ENCODE data around the gene COL20A1. TPM values are rescaled to one million over a fixed set of nuclear protein-coding genes. Genes with fewer than 3 reads are reported as not detected.
"Not testable (repeated sequence)": the region's sequence is repeated elsewhere in the genome, so short reads cannot be mapped to it uniquely, and the experiment has no call there.

COL20A1 gene
- 3.1 and 3.4 TPM in 2 replicates for total RNA-seq (2014; rRNA removed; shearing (Covaris generic); ENCODE audit: low replicate concordance)

GRCh38 chr20:63292904-63293303, at the start of gene COL20A1:
TSS of gene COL20A1 (plus strand) at chr20:63293186. CDS start at chr20:63295108, 1,922 bp downstream.
- no peak within 1 kb of the TSS for H3K27ac ChIP-seq (ENCODE audit: low read length)
- peaks cover 12% of the 10 kb centered on the region; the same call in 1 of the 2 replicates for H4K20me1 ChIP-seq (ENCODE audit: insufficient read depth, low read depth, low read length)
- H3K9me3 ChIP-seq (ENCODE audit: low read length): no peaks in the 10 kb centered on the region
- H3K36me3 ChIP-seq (ENCODE audit: insufficient read depth, low read length): no peaks in the 10 kb centered on the region
- no peak within 1 kb of the TSS for H3K9ac ChIP-seq (ENCODE audit: low read length)
- no peaks in the 10 kb centered on the region for H3K27me3 ChIP-seq (ENCODE audit: low read length)
- H3K79me2 ChIP-seq (ENCODE audit: low read length): no peaks in the 10 kb centered on the region
- no peak within 1 kb of the TSS for H3K4me3 ChIP-seq (ENCODE audit: low read length)
- H3K4me1 ChIP-seq (ENCODE audit: low read length): peaks cover 27% of the 10 kb centered on the region
- DNase-seq: no peak
- no peak within 1 kb of the TSS for H3K4me2 ChIP-seq (ENCODE audit: low read depth, low read length, poor library complexity, severe bottlenecking)
- H2AFZ ChIP-seq (ENCODE audit: low read length): no peak within 1 kb of the TSS
- H3K9me2 ChIP-seq (replicated peaks; ENCODE audit: insufficient read depth, low read length): no peaks in the 10 kb centered on the region

- Histone ChIP-seq H3K79me2 (ENCODE audit: low read length) (no peaks in the 10 kb centered on the region), H3K4me2 (ENCODE audit: low read depth, low read length, poor library complexity, severe bottlenecking) (no peak overlapping the region), H3K4me1 (ENCODE audit: low read length) (peaks cover under 1% of the 10 kb centered on the region; the same call in 1 of the 2 replicates), H3K9ac (ENCODE audit: low read length) (no peak overlapping the region), H3K9me2 (replicated peaks; ENCODE audit: insufficient read depth, low read length) (no peaks in the 10 kb centered on the region), H3K27ac (ENCODE audit: low read length) (no peak overlapping the region), H3K9me3 (ENCODE audit: low read length) (no peaks in the 10 kb centered on the region), H3K4me3 (ENCODE audit: low read length) (no peak overlapping the region), H3K36me3 (ENCODE audit: insufficient read depth, low read length) (no peaks in the 10 kb centered on the region), H2AFZ (ENCODE audit: low read length) (no peak overlapping the region), H3K27me3 (ENCODE audit: low read length) (no peaks in the 10 kb centered on the region), H4K20me1 (ENCODE audit: insufficient read depth, low read depth, low read length) (no peaks in the 10 kb centered on the region)
- no peak for DNase-seq
Measured at GRCh38 chr20:63243604-63244247, 49.3 kb upstream of the COL20A1 start.

- no peaks in the 10 kb centered on the region for H3K9me3 ChIP-seq (ENCODE audit: low read length)
- H2AFZ ChIP-seq (ENCODE audit: low read length): no peak overlapping the region
- H3K4me3 ChIP-seq (ENCODE audit: low read length): no peak overlapping the region
- H3K9me2 ChIP-seq (replicated peaks; ENCODE audit: insufficient read depth, low read length): no peaks in the 10 kb centered on the region
- H3K4me2 ChIP-seq (ENCODE audit: low read depth, low read length, poor library complexity, severe bottlenecking): no peak overlapping the region
- no peaks in the 10 kb centered on the region for H3K79me2 ChIP-seq (ENCODE audit: low read length)
- no peaks in the 10 kb centered on the region for H3K36me3 ChIP-seq (ENCODE audit: insufficient read depth, low read length)
- H3K9ac ChIP-seq (ENCODE audit: low read length): no peak overlapping the region
- DNase-seq: no peak
- no peaks in the 10 kb centered on the region for H3K4me1 ChIP-seq (ENCODE audit: low read length)
- no peaks in the 10 kb centered on the region for H3K27me3 ChIP-seq (ENCODE audit: low read length)
- no peak overlapping the region for H3K27ac ChIP-seq (ENCODE audit: low read length)
- no peaks in the 10 kb centered on the region for H4K20me1 ChIP-seq (ENCODE audit: insufficient read depth, low read depth, low read length)
Measured at GRCh38 chr20:63244468-63244867, 48.5 kb upstream of the COL20A1 start.

GRCh38 chr20:63246490-63247288, 46.3 kb upstream of the COL20A1 start:
- no peaks in the 10 kb centered on the region for H3K9me3 ChIP-seq (ENCODE audit: low read length)
- no peak overlapping the region for H3K27ac ChIP-seq (ENCODE audit: low read length)
- H3K9me2 ChIP-seq (replicated peaks; ENCODE audit: insufficient read depth, low read length): no peaks in the 10 kb centered on the region
- no peak for DNase-seq
- no peak overlapping the region for H2AFZ ChIP-seq (ENCODE audit: low read length)
- H3K79me2 ChIP-seq (ENCODE audit: low read length): no peaks in the 10 kb centered on the region
- no peak overlapping the region for H3K9ac ChIP-seq (ENCODE audit: low read length)
- no peak overlapping the region for H3K4me3 ChIP-seq (ENCODE audit: low read length)
- no peak overlapping the region for H3K4me2 ChIP-seq (ENCODE audit: low read depth, low read length, poor library complexity, severe bottlenecking)
- no peaks in the 10 kb centered on the region for H3K4me1 ChIP-seq (ENCODE audit: low read length)
- no peaks in the 10 kb centered on the region for H3K27me3 ChIP-seq (ENCODE audit: low read length)
- H3K36me3 ChIP-seq (ENCODE audit: insufficient read depth, low read length): no peaks in the 10 kb centered on the region
- no peaks in the 10 kb centered on the region for H4K20me1 ChIP-seq (ENCODE audit: insufficient read depth, low read depth, low read length)

GRCh38 chr20:63247671-63248228, 45.2 kb upstream of the COL20A1 start:
- Histone ChIP-seq H3K27me3 (ENCODE audit: low read length) (no peaks in the 10 kb centered on the region), H3K4me1 (ENCODE audit: low read length) (no peaks in the 10 kb centered on the region), H3K36me3 (ENCODE audit: insufficient read depth, low read length) (no peaks in the 10 kb centered on the region)

DNA sequence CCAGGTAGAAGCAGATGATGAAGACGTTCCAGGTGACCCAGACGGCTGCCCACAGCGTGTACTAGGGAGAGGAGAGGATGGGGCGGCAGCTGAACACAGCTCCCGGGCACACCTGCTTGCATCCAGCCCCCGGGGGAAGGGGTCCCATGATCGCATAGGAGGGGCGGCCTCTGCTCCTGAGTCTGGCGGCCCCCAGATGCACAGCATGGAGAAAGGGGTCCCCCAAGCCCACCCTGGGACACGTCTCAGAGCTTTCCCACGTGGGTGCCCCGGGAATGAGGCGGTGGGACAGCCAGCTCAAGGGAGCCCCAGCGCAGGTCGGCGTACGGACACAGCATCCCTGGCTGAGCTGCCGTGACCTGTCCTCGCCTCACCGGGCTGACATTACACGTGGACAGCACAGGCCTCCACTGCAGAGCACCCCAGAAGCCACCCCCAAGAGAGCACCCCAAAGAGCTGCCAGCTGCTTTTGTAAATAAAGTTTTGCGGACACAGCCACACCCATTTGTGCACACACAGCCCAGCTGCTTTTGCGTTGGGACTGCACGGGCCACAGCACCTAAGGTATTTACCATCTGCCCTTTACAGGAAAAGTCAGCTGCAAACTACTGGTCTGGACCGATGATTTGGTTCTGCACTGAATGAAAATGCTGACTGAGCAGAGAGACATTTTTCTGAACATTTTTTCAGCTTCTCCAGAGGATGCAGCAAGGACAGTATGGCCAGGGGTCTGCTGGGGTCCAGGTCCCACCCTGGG, 44.0 kb upstream of the COL20A1 start:
- DNase-seq: no peak
- no peaks in the 10 kb centered on the region for H3K4me1 ChIP-seq (ENCODE audit: low read length)
- no peak overlapping the region for H3K4me3 ChIP-seq (ENCODE audit: low read length)
- no peak overlapping the region for H3K4me2 ChIP-seq (ENCODE audit: low read depth, low read length, poor library complexity, severe bottlenecking)
- H3K9ac ChIP-seq (ENCODE audit: low read length): no peak overlapping the region
- H3K27me3 ChIP-seq (ENCODE audit: low read length): no peaks in the 10 kb centered on the region
- H3K27ac ChIP-seq (ENCODE audit: low read length): no peak overlapping the region
- H3K9me2 ChIP-seq (replicated peaks; ENCODE audit: insufficient read depth, low read length): no peaks in the 10 kb centered on the region
- H3K36me3 ChIP-seq (ENCODE audit: insufficient read depth, low read length): no peaks in the 10 kb centered on the region
- no peaks in the 10 kb centered on the region for H3K9me3 ChIP-seq (ENCODE audit: low read length)
- H3K79me2 ChIP-seq (ENCODE audit: low read length): no peaks in the 10 kb centered on the region
- no peaks in the 10 kb centered on the region for H4K20me1 ChIP-seq (ENCODE audit: insufficient read depth, low read depth, low read length)
- no peak overlapping the region for H2AFZ ChIP-seq (ENCODE audit: low read length)

More at GRCh38 chr20:63247671-63248228, 45.2 kb upstream of the COL20A1 start:
- no peak for DNase-seq
- Histone ChIP-seq H3K9ac (ENCODE audit: low read length) (no peak overlapping the region), H3K4me2 (ENCODE audit: low read depth, low read length, poor library complexity, severe bottlenecking) (no peak overlapping the region), H3K79me2 (ENCODE audit: low read length) (no peaks in the 10 kb centered on the region), H3K9me3 (ENCODE audit: low read length) (no peaks in the 10 kb centered on the region), H3K4me3 (ENCODE audit: low read length) (no peak overlapping the region), H2AFZ (ENCODE audit: low read length) (no peak overlapping the region), H3K9me2 (replicated peaks; ENCODE audit: insufficient read depth, low read length) (no peaks in the 10 kb centered on the region), H4K20me1 (ENCODE audit: insufficient read depth, low read depth, low read length) (no peaks in the 10 kb centered on the region), H3K27ac (ENCODE audit: low read length) (no peak overlapping the region)

- no peaks in the 10 kb centered on the region for H3K4me1 ChIP-seq (ENCODE audit: low read length)
- H3K79me2 ChIP-seq (ENCODE audit: low read length): no peaks in the 10 kb centered on the region
- H3K9ac ChIP-seq (ENCODE audit: low read length): no peak overlapping the region
- no peak for DNase-seq
- H3K36me3 ChIP-seq (ENCODE audit: insufficient read depth, low read length): no peaks in the 10 kb centered on the region
- no peaks in the 10 kb centered on the region for H4K20me1 ChIP-seq (ENCODE audit: insufficient read depth, low read depth, low read length)
- no peaks in the 10 kb centered on the region for H3K9me2 ChIP-seq (replicated peaks; ENCODE audit: insufficient read depth, low read length)
- no peaks in the 10 kb centered on the region for H3K27me3 ChIP-seq (ENCODE audit: low read length)
- no peaks in the 10 kb centered on the region for H3K9me3 ChIP-seq (ENCODE audit: low read length)
- no peak overlapping the region for H2AFZ ChIP-seq (ENCODE audit: low read length)
- H3K4me2 ChIP-seq (ENCODE audit: low read depth, low read length, poor library complexity, severe bottlenecking): no peak overlapping the region
- no peak overlapping the region for H3K27ac ChIP-seq (ENCODE audit: low read length)
- no peak overlapping the region for H3K4me3 ChIP-seq (ENCODE audit: low read length)
Measured at GRCh38 chr20:63249891-63250290, 43.1 kb upstream of the COL20A1 start.

DNA sequence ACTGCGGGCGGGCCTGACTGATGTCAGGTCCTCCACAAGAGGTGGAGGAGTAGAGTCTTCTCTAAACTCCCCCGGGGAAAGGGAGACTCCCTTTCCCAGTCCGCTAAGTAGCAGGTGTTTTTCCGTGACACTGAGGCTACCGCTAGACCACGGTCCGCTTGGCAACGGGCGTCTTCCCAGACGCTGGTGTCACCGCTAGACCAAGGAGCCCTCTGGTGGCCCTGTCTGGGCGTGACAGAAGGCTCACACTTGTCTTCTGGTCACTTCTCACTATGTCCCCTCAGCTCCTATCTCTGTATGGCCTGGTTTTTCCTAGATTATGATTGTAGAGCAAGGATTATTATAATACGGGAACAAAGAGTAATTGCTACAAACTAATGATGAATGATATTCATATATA, 41.6 kb upstream of the COL20A1 start:
- not testable (repeated sequence) for H3K4me3 ChIP-seq (ENCODE audit: low read length); H3K36me3 ChIP-seq (ENCODE audit: insufficient read depth, low read length); H3K9me2 ChIP-seq (replicated peaks; ENCODE audit: insufficient read depth, low read length); H3K9ac ChIP-seq (ENCODE audit: low read length); H3K27ac ChIP-seq (ENCODE audit: low read length); H3K27me3 ChIP-seq (ENCODE audit: low read length); H3K4me1 ChIP-seq (ENCODE audit: low read length); H3K79me2 ChIP-seq (ENCODE audit: low read length); H3K4me2 ChIP-seq (ENCODE audit: low read depth, low read length, poor library complexity, severe bottlenecking); H3K9me3 ChIP-seq (ENCODE audit: low read length); H2AFZ ChIP-seq (ENCODE audit: low read length); H4K20me1 ChIP-seq (ENCODE audit: insufficient read depth, low read depth, low read length)
- DNase-seq: peak; percentile 49

All from Karpas-422 (cell line).